Dermis microvascular lymphatic vessel endothelial cell (primary cell): ENCODE measurements around the gene NR1I3. TPM values are rescaled to one million over a fixed set of nuclear protein-coding genes. Genes with fewer than 3 reads are reported as not detected.
A peak's percentile ranks its signal among the peaks of the same experiment; 100 is the strongest.
"Not testable (repeated sequence)": the region's sequence is repeated elsewhere in the genome, so short reads cannot be mapped to it uniquely, and the experiment has no call there.

Experiments
- DNase-seq, 2 donors: peaks; one replicate each; pipeline versions ENCODE4 v3.0.0 to v3.0.0-alpha.2; 2010; ENCODE audit warnings: low read depth in 2 of 2
- total RNA-seq: library from RNA; depleted of rRNA; stranded (reverse); fragments of >200 nt; gene quantifications from 2 replicates; pipeline ENCODE4 v1.2.1, GENCODE V29; 2014

Gene NR1I3
- total RNA-seq, 1 donor from 2014 or later = not detected

DNA sequence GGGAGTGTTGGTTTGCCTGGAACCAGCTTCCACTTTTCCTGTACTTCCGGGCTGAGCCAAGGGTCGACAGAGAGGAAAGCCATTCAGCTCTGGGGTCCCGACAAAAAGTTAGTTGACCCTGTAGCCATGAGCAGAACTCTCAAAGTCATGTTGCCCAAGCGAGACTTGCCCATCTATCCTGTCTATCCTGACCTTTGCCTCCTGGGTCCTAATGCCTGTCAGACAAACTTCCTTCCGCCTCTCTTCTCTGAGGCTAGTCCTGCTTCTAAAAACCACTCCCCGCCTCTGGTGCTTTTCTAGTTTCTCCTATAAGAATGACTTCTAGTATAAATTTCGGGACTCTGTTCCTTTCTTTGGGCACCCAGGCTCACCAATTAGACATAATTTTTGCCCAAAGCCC is 12.8 kb upstream of the NR1I3 start:
- DNase-seq = no peak

DNA sequence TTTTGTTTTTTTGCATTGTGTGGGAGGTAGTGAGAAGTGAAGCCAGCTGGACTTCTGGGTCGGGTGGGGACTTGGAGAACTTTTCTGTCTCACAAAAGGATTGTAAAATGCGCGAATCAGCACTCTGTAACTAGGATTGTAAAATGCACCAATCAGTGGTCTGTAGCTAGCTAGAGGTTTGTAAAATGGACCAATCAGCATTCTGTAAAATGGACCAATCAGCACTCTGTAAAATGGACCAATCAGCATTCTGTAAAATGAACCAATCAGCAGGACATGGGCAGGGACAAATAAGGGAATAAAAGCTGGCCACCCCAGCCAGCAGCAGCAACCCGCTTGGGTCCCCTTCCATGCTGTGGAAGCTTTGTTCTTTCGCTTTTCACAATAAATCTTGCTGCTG is 12.1 kb upstream of the NR1I3 start:
- not testable (repeated sequence) for DNase-seq

DNA sequence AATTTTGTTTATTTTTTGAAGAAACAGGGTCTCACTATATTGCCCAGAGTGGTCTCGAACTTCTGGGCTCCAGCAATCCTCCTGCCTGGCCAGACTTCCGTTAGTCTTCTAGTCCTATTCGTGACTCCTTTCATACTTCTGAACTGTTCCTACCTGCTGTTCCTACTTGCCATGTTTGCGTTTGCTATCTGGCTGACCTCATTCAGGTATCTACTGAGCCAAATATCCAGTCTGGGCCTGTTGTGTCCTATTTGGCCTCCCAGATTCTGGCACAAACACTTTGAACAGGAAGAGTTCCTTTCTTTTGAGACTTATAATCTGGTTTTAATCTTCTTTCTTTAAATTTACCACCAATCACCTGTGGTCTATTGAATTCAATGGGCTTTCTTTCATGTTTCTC is 6.9 kb upstream of the NR1I3 start:
- DNase-seq = no peak

DNA sequence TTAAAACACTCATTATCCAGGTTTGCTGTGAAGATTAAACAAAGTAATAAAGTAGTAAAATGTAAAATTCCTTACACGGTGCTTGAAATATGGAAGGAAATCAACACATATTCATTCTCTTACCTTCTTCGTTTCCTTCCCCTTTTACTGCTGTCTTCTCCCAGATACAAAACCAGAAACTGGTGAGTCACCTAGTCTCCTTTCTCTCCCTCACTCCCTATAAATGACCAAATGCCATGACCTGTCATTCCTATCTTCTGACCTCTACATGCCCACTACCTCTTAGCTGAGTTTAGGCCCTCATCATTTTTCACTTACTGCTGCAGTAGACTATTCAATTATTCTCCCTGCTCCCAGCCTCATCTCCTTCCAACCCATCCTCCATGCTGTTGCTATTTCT is 4.3 kb upstream of the NR1I3 start:
- DNase-seq = no peak

DNA sequence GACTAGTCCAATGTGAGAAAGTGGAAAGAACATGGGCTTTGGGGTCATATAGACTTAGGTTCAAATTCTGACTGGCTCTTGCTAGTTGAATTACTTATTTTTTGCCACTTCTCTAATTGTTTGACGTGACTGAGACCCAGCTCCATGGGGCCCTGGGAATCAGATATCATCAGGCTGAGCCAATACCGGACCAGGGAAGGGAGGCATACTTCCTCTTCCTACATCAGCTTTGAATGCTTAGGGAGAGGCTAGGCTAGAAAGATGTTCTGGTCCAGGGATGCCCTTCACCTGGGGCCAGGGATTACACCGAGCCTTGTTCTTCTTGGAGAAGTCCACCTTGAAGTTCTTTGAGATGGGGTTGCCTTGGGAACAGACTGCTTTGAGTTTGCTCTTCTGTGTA is 3.7 kb upstream of the NR1I3 start:
- DNase-seq = no peak

DNA sequence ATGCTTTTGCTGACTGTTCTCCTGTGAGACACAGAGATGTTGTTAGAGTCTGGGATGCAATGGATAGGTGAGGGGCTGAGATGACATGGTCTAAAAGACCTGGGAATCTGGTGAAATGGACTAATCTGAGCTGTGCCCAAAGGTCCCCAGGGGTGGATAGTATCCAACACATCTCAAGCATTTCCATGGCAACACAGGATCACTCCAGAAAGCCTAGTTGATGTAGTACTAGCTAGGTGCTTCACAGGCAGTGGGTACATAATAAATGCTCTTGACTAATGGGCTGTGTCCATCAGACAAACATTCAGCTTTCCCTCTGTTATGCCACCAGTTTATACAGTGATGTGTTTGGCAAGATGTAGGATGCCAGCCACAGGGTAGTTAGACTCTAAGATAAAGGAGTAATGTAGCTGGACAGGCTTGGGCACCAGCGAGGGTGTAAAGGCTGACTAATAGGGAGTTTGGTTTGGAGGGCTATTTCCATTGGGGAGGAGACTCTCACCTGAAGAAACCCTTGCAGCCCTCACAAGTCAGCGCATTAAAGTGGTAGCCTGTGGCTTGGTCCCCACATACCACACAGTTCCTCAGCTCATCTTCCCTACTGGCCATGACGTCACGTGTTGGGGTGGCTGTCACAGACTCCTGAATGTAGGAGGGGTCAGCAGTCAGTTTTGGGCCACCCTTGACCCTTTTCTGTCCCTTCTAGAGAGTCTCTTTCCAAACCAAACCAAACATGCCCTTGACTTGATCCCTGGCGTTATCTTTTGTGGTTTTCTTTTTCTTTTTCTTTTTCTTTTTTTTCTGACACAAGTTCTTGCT is 1.8 kb downstream of the NR1I3 start:
- DNase-seq = no peak

DNA sequence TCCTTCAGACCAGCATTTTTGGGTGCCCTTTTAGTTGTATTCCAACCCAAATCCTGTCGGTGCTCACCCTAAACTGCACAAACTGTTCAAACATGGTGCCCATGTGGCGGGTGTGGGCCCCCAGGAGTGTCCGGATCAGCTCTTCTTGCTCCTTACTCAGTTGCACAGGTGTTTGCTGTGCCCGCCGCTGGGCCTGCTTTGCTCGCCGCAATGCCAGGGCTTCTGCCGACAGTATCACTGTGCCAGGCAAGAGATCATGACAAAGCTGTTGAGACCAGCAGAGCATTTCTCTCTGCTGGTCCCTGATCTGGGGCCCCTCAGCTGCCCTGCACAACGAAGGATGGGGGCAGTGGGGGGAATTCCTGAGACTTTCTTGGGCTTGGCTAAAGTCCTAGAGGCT is 4.9 kb downstream of the NR1I3 start:
- no peak for DNase-seq

DNA sequence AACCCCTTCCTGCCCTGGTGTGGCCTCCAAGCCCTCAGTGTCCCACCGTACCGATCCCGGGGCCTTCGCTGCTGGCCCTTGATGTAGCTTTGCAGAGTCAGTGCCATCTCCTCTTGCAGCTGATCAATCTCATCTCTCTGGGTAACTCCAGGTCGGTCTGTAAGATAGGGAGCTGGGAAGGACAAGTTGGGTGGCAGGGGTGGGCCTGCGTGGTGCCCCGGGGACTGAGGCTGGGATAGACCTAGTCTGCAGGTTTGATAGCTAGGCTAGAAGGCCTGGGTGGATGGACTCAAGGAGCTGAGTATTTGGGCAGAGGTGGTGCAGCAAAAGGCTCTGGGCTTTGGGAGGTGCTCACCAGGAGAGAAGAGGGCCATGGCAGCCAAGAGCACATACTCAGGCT is 7.2 kb downstream of the NR1I3 start:
- no peak for DNase-seq

DNA sequence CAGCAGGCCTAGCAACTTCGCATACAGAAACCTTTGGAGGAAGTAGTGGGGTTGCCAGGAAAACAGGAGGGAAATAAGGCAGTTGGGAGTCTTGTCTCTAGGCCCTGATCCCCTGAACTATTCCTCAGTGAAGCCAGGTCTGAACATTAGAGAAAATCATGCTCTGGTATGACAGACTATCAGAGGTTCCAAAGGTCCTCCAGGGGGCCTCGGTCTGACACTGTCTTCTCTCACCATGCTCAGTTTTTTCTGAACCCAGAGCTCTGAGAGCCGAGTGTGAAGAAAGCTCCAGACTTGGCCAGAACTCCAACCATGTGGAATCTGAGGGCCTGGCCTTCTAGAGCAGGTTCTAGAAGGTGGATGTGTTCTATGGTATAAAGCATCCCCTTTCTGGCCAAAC is 8.1 kb downstream of the NR1I3 start:
- peak in 1 of 2 donors; percentile 21 for DNase-seq

DNA sequence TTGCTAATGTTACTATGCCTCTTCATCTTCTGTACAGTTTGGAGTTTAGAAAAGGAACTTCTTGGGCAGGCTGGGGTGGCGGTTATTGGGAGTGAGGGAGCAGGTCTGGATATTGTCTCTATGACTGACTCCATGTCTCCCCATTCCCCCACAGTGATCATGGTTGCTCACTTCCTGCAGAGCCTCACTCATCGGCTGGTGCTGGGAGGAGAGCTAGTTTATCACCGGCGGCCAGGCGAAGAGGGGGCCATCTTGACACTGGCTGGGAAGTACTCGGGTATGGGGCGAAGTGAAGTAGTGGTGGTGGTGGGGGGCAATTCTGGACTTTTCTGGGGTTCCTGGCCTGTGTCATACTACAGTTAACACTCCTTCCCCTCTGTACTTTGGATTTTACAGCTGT is 10.0 kb downstream of the NR1I3 start:
- DNase-seq = no peak

DNA sequence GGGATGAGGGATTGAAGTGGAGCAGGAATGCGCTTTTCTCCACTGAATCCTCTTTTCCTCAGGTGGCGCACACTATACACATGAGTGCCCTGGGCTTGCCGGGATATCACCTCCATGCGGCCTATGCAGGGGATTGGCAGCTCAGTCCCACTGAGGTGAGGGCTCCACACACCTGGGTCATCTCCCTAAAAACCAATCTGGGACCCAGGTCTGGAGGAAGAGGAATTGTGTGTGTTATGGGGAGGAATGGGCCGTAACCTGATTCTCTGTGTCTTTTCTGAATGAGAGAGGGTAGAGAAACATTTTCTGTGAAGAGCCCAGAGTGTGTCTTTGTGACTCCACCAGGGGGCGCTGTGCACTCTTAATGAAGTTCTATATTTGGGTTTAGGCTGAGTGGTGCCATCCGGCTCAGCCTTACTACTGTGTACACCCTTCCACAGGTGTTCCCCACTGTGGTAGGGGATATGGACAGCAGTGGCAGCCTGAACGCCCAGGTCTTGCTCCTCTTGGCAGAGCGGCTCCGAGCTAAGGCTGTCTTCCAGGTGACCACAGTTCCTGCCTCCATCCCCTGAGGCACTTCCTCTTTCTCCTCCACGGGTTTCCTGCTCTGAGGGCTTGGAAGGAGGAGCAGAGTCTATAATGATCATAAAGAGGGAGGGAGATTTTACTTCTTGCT is 10.7 kb downstream of the NR1I3 start:
- peak; percentile 60 to 79 for DNase-seq

DNA sequence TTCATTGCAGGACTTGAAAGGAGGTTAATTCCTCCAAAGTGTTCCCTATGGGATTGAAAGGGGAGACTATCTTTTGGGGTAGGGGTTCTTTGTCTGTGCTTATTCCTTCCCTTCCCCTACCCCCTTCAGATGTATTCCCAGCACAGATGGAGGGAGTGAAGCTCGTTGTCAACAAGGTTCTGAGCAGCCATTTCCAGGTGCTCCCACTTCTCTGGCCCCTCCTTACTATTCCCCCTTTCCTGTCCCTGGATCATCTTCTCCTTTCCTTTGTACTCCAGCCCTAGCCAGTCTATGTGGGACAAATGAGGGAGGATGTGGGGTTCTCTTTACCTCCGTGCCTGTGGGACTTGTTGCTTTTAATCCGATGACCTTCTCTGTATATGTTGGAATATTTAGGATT is 11.2 kb downstream of the NR1I3 start:
- DNase-seq = no peak

DNA sequence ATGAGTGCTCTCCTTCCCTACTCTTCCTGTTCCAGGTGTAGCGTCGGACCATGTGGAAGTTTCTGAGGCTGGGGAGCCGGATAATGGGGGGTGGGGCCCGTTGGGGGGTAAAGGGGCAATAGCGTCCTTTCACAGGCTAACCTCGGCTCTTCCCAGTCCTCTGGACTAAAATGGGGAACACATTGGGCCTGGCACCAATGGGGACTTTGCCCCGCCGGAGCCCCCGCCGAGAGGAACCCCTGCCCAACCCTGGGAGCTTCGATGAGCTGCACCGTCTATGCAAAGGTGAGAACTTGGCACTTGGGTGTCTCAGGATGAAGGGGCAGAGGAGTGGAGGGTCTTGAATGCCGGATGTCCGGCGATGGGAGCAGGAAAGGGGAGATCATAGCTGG is 11.7 kb downstream of the NR1I3 start:
- no peak for DNase-seq

DNA sequence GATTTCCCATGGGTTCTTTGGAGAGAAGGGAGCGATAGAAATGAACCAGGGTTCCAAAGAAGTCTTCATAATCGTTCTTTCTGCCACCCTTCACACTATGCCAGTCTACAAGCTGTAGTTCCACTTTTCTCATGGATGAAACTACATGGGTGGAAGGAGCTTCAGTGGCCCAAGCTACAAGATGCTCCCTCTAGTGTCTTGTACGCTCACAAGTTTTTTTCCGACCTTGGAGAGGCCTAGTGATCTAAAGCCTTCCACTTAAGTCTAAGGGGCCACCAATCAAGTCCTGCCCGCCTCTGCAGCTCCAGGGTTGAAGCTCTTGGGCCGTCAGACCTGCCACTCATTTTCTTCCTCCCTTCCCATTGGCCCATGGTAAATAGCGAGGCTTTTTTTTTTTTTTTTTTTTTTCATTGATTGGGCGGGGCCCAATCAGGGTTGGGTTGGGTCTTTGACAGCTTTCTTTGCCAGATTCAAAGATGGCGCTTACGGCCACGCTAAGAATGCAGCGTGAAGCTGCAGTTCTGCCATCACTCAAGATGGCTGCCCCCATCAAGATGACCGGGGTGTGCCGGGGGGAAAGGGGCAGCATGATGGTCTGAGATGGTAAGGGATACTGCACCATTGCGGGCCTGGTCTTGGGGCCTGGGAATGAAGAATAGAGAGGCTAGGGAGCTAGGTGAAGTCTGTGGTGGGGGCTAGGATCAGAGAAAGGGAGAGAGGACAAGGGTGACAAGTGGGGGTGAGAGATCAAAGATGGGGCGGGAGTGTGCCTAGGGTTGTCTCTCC is 12.3 kb downstream of the NR1I3 start, which contains the start of gene TOMM40L:
Gene TOMM40L, plus strand, starts transcription at position 527 of the 786 bp plus-strand sequence. CDS start 430 bp downstream, outside the sequence.
- peak; percentile 94 to 99 for DNase-seq

DNA sequence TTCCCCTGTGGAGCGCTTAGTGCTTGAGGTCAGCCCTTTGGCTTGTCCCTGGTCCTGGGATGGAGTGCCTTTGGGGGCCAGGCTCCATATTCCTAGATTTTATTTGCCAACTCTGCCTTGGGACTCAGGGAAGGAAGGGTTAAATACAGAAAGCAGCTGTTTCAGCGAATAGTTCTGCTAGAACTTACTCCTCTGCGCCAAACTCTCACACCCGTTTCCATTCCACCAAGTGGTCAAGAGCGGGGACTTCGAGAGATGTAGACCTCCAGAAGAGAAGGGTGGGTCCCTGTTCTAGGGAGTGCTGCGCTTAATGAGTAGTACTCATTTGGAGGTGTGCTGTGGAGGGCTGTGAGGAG is 12.8 kb downstream of the NR1I3 start:
- no peak for DNase-seq

DNA sequence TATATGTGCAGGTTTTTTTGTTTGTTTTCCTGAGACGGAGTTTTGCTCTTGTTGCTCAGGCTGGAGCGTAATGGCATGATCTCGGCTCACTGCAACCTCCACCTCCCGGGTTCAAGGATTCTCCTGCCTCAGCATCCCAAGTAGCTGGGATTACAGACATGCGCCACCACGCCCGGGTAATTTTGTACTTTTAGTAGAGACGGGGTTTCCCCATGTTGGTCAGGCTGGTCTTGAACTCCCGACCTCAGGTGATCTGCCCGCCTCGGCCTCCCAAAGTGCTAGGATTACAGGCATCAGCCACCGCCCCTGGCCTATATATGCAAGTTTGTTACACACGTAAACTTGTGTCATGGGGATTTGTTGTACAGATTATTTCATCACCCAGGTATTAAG is 13.3 kb downstream of the NR1I3 start:
- not testable (repeated sequence) for DNase-seq

DNA sequence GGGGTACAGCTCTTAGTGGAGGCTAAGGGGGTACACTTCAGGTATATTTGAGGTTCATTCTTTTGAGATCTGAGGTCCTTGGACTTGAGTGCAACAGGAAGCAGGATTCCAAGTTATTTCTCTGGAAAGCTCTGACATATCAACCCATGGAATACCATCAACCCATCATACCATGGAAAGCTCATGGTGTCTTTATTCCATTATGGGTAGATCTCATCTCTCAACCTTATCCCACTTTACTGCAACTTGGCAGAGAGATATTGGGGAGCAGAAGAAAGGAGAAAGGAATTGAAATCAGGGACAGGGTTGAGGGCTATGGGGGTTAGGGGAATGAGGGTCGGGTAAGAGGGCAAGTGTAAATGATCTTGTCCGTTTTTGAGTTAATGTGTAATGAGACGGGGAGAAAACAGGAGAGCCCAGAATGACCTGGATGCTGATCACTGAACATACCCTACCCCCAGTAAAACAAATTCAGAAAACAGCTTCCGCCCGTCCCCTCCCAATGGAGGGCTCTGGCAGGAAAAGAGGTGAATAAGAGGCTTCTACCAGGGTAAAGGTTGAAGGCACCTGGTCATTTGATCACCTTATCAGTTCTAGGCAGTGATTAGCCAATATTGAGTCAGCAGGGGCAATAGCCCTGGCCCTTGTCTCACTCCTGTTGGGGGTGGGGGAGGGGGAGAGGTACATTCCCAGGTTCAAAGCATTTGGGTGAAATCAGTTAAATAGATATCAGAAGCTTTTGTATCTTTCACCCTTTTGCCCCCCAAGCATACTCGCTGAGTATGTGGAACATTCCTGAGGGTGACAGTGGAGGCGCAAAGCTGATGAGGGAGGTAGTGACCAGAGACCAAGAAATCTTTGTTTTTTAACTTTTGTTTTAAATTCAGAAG is 14.0 kb downstream of the NR1I3 start:
- no peak for DNase-seq

DNA sequence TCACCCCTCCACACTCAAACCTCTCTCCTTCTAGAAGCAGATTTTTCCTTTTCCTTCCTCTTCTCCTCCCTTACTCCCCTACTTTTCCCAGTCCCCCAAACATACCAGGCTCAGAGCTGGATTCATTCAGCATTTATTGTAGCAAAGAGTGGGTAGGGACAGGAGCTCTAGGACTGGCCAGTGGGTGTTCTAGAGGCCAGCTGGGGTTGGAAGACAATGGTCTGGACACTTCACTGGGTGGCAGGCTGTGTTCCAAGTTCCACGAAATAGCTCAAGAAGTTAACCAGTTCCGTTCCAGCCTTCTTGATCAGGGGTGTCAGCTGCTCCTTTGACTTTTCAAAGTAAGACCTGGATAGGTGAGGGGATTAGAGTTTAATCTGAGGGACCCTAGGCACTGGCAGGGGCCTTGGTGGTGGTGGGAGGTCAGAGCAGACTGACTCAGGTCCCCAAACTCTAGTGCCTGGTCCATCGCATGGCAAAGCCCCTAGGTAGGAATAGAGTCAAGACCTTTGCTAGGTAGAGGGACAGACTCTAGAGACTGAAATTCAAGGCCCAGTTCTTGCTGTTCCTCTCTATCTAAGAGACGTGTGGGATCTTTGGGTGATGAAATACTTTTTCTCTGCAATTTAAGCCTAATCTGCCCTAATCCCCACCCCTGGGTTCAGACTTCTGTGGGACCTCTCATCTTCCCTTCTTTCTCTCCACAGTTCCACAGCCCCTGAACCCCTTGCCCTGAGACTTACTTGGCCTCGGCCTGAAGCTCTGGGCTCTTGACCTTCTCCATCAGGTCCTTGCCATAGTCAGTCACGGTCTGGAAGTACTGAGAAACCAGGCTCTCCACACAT is 15.6 kb downstream of the NR1I3 start:
- no peak for DNase-seq

DNA sequence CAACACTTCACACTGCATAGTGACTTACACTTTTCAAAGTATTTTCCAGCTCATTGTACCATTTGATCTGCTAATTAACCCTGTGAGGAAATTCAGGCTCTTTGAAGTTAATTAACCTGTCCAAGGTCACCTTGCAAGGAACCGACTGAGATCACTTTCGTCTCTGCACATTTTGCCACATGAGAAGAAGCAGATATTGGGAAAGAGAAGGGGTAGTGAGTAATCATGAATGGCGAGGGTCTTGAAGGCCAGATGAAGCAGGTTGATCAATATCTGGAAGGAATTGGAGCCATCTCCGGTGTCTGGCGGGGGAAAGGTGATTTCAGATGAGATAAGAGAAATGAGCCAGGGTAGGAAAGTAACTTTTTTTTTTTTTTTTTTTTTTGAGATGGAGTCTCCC is 18.0 kb downstream of the NR1I3 start:
- DNase-seq = no peak
